ENCODE measurements around the gene SLC9A5.

Gene SLC9A5

GRCh38 chr16:67216612-67217490, 31.9 kb upstream of the SLC9A5 start:
- Histone ChIP-seq H3K36me3 (ENCODE audit: control insufficient read depth in 2 of 2, insufficient read depth in 2 of 2, low read length in 2 of 2) (peaks cover 0 to 4% of the 10 kb centered on the region in 2 donors), H3K9ac (ENCODE audit: low read length in 2 of 2) (no peak overlapping the region), H3K27me3 (ENCODE audit: control insufficient read depth in 1 of 2, insufficient read depth in 2 of 2, low read length in 2 of 2) (no peaks in the 10 kb centered on the region), H3K9me3 (ENCODE audit: control insufficient read depth in 2 of 2, low read length in 2 of 2) (no peaks in the 10 kb centered on the region), H3K27ac (ENCODE audit: low read length) (no peak overlapping the region), H3K4me1 (ENCODE audit: control insufficient read depth, insufficient read depth, low read length) (peaks cover 2% of the 10 kb centered on the region), H3K4me3 (ENCODE audit: low read length in 2 of 2) (no peak overlapping the region)

- peaks cover 8 to 9% of the 10 kb centered on the region in 2 donors for H3K36me3 ChIP-seq (ENCODE audit: control insufficient read depth in 2 of 2, insufficient read depth in 2 of 2, low read length in 2 of 2)
- no peak overlapping the region for H3K27ac ChIP-seq (ENCODE audit: low read length)
- no peak overlapping the region for H3K4me3 ChIP-seq (ENCODE audit: low read length in 2 of 2)
- no peak overlapping the region for H3K9ac ChIP-seq (ENCODE audit: low read length in 2 of 2)
- H3K9me3 ChIP-seq (ENCODE audit: control insufficient read depth in 2 of 2, low read length in 2 of 2), result no peaks in the 10 kb centered on the region
- no peaks in the 10 kb centered on the region for H3K27me3 ChIP-seq (ENCODE audit: control insufficient read depth in 1 of 2, insufficient read depth in 2 of 2, low read length in 2 of 2)
- peaks cover 22% of the 10 kb centered on the region for H3K4me1 ChIP-seq (ENCODE audit: control insufficient read depth, insufficient read depth, low read length)
Observed at GRCh38 chr16:67223992-67224391, 24.8 kb upstream of the SLC9A5 start.

- Histone ChIP-seq H3K9ac (ENCODE audit: low read length in 2 of 2) (peak overlapping the region; percentile 76 to 93), H3K36me3 (ENCODE audit: control insufficient read depth in 2 of 2, insufficient read depth in 2 of 2, low read length in 2 of 2) (peaks cover 24 to 33% of the 10 kb centered on the region in 2 donors), H3K4me3 (ENCODE audit: low read length in 2 of 2) (peak overlapping the region; percentile 75 to 99), H3K27ac (ENCODE audit: low read length) (peak overlapping the region; percentile 81), H3K4me1 (ENCODE audit: control insufficient read depth, insufficient read depth, low read length) (peaks cover 22% of the 10 kb centered on the region), H3K27me3 (ENCODE audit: control insufficient read depth in 1 of 2, insufficient read depth in 2 of 2, low read length in 2 of 2) (no peaks in the 10 kb centered on the region), H3K9me3 (ENCODE audit: control insufficient read depth in 2 of 2, low read length in 2 of 2) (no peaks in the 10 kb centered on the region)
Observed at GRCh38 chr16:67226295-67226803, 22.4 kb upstream of the SLC9A5 start.

- peaks cover 24 to 39% of the 10 kb centered on the region in 2 donors for H3K36me3 ChIP-seq (ENCODE audit: control insufficient read depth in 2 of 2, insufficient read depth in 2 of 2, low read length in 2 of 2)
- peaks cover 22% of the 10 kb centered on the region for H3K4me1 ChIP-seq (ENCODE audit: control insufficient read depth, insufficient read depth, low read length)
- no peaks in the 10 kb centered on the region for H3K9me3 ChIP-seq (ENCODE audit: control insufficient read depth in 2 of 2, low read length in 2 of 2)
- H3K27ac ChIP-seq (ENCODE audit: low read length), result peak within 1 kb of the TSS; percentile 81
- peak within 1 kb of the TSS; percentile 75 to 99 for H3K4me3 ChIP-seq (ENCODE audit: low read length in 2 of 2)
- H3K27me3 ChIP-seq (ENCODE audit: control insufficient read depth in 1 of 2, insufficient read depth in 2 of 2, low read length in 2 of 2), result no peaks in the 10 kb centered on the region
- peak within 1 kb of the TSS; percentile 76 to 93 for H3K9ac ChIP-seq (ENCODE audit: low read length in 2 of 2)
Observed at GRCh38 chr16:67226804-67227566, 21.8 kb upstream of the SLC9A5 start, which contains the start of gene TMEM208. Gene TMEM208, plus strand, starts transcription at chr16:67227130. Its CDS starts 89 bp downstream, at chr16:67227219.

- Histone ChIP-seq H3K27ac (ENCODE audit: low read length) (peak overlapping the region; percentile 81), H3K9ac (ENCODE audit: low read length in 2 of 2) (peak overlapping the region; percentile 76 to 93), H3K4me1 (ENCODE audit: control insufficient read depth, insufficient read depth, low read length) (peaks cover 22% of the 10 kb centered on the region), H3K27me3 (ENCODE audit: control insufficient read depth in 1 of 2, insufficient read depth in 2 of 2, low read length in 2 of 2) (no peaks in the 10 kb centered on the region), H3K4me3 (ENCODE audit: low read length in 2 of 2) (peak overlapping the region; percentile 75 to 99), H3K36me3 (ENCODE audit: control insufficient read depth in 2 of 2, insufficient read depth in 2 of 2, low read length in 2 of 2) (peaks cover 24 to 39% of the 10 kb centered on the region in 2 donors), H3K9me3 (ENCODE audit: control insufficient read depth in 2 of 2, low read length in 2 of 2) (no peaks in the 10 kb centered on the region)
Observed at GRCh38 chr16:67227567-67227921, 21.2 kb upstream of the SLC9A5 start.

- peak overlapping the region in 1 of 2 donors; percentile 76 for H3K9ac ChIP-seq (ENCODE audit: low read length in 2 of 2)
- peak overlapping the region; percentile 75 to 99 for H3K4me3 ChIP-seq (ENCODE audit: low read length in 2 of 2)
Observed at GRCh38 chr16:67228034-67228785, 20.6 kb upstream of the SLC9A5 start.

GRCh38 chr16:67228905-67229304, 19.9 kb upstream of the SLC9A5 start:
- H3K4me1 ChIP-seq (ENCODE audit: control insufficient read depth, insufficient read depth, low read length), result peaks cover 22% of the 10 kb centered on the region
- peaks cover 24 to 37% of the 10 kb centered on the region in 2 donors for H3K36me3 ChIP-seq (ENCODE audit: control insufficient read depth in 2 of 2, insufficient read depth in 2 of 2, low read length in 2 of 2)
- no peaks in the 10 kb centered on the region for H3K27me3 ChIP-seq (ENCODE audit: control insufficient read depth in 1 of 2, insufficient read depth in 2 of 2, low read length in 2 of 2)
- H3K27ac ChIP-seq (ENCODE audit: low read length), result no peak overlapping the region
- H3K4me3 ChIP-seq (ENCODE audit: low read length in 2 of 2), result no peak overlapping the region
- no peaks in the 10 kb centered on the region for H3K9me3 ChIP-seq (ENCODE audit: control insufficient read depth in 2 of 2, low read length in 2 of 2)
- no peak overlapping the region for H3K9ac ChIP-seq (ENCODE audit: low read length in 2 of 2)

More at GRCh38 chr16:67228034-67228785, 20.6 kb upstream of the SLC9A5 start:
- H3K36me3 ChIP-seq (ENCODE audit: control insufficient read depth in 2 of 2, insufficient read depth in 2 of 2, low read length in 2 of 2), result peaks cover 24 to 39% of the 10 kb centered on the region in 2 donors
- no peak overlapping the region for H3K27ac ChIP-seq (ENCODE audit: low read length)
- H3K4me1 ChIP-seq (ENCODE audit: control insufficient read depth, insufficient read depth, low read length), result peaks cover 22% of the 10 kb centered on the region
- H3K9me3 ChIP-seq (ENCODE audit: control insufficient read depth in 2 of 2, low read length in 2 of 2), result no peaks in the 10 kb centered on the region
- H3K27me3 ChIP-seq (ENCODE audit: control insufficient read depth in 1 of 2, insufficient read depth in 2 of 2, low read length in 2 of 2), result no peaks in the 10 kb centered on the region

- Histone ChIP-seq H3K4me1 (ENCODE audit: control insufficient read depth, insufficient read depth, low read length) (peaks cover 22% of the 10 kb centered on the region), H3K9ac (ENCODE audit: low read length in 2 of 2) (no peak overlapping the region), H3K27ac (ENCODE audit: low read length) (no peak overlapping the region), H3K4me3 (ENCODE audit: low read length in 2 of 2) (no peak overlapping the region), H3K36me3 (ENCODE audit: control insufficient read depth in 2 of 2, insufficient read depth in 2 of 2, low read length in 2 of 2) (peaks cover 24 to 37% of the 10 kb centered on the region in 2 donors), H3K9me3 (ENCODE audit: control insufficient read depth in 2 of 2, low read length in 2 of 2) (no peaks in the 10 kb centered on the region), H3K27me3 (ENCODE audit: control insufficient read depth in 1 of 2, insufficient read depth in 2 of 2, low read length in 2 of 2) (no peaks in the 10 kb centered on the region)
Observed at GRCh38 chr16:67229906-67230808, 18.6 kb upstream of the SLC9A5 start.

- Histone ChIP-seq H3K27me3 (ENCODE audit: control insufficient read depth in 1 of 2, insufficient read depth in 2 of 2, low read length in 2 of 2) (no peaks in the 10 kb centered on the region), H3K4me1 (ENCODE audit: control insufficient read depth, insufficient read depth, low read length) (peaks cover 16% of the 10 kb centered on the region), H3K4me3 (ENCODE audit: low read length in 2 of 2) (no peak overlapping the region), H3K9me3 (ENCODE audit: control insufficient read depth in 2 of 2, low read length in 2 of 2) (no peaks in the 10 kb centered on the region), H3K9ac (ENCODE audit: low read length in 2 of 2) (no peak overlapping the region), H3K27ac (ENCODE audit: low read length) (no peak overlapping the region), H3K36me3 (ENCODE audit: control insufficient read depth in 2 of 2, insufficient read depth in 2 of 2, low read length in 2 of 2) (peaks cover 28 to 43% of the 10 kb centered on the region in 2 donors)
Observed at GRCh38 chr16:67230809-67231660, 17.7 kb upstream of the SLC9A5 start.

All from stomach smooth muscle (tissue), 2 donors.